Mucosa of descending colon (tissue), 3 donors: ENCODE results near the gene ANKRD28. TPM values are rescaled to one million over a fixed set of nuclear protein-coding genes. Genes with fewer than 3 reads are reported as not detected.

Source experiments
- ATAC-seq: fragments of 200-7000 bp; cut with Tn5 transposase; one replicate; pipeline ENCODE4 v1.9.1; 2020; ENCODE audit warnings: mild to moderate bottlenecking, moderate library complexity
- DNase-seq, 3 donors: peaks; one replicate each; pipeline ENCODE4 v3.0.0-alpha.2; 2020
- H3K36me3 ChIP-seq: fragments of 200-600 bp; one replicate; pipeline ENCODE4 v1.8.0; 2021; ENCODE audit warnings: low read depth, mild to moderate bottlenecking
- H3K4me1 ChIP-seq: fragments of 200-600 bp; one replicate; pipeline ENCODE4 v1.8.0; 2021; ENCODE audit warnings: low read depth, mild to moderate bottlenecking
- H3K4me3 ChIP-seq: fragments of 200-600 bp; one replicate; pipeline ENCODE4 v1.8.0; 2021; ENCODE audit warnings: mild to moderate bottlenecking
- H3K9me3 ChIP-seq: fragments of 200-600 bp; one replicate; pipeline ENCODE4 v1.8.0; 2021; ENCODE audit warnings: mild to moderate bottlenecking
- intact Hi-C, 2 donors: fragments of 100-400 bp; cut with DNase I in 1 of 2; cut with micrococcal nuclease in 1 of 2; formaldehyde crosslinking; loops; one replicate each; pipeline versions ENCODE4 v1.11.0 to v1.11.1; 2022; cut with DNase I, micrococcal nuclease
- total RNA-seq, 3 donors: library from RNA; stranded (reverse); fragmentation: NEBNext Ultra II Directional in 2 of 3; extraction: Animal tissue kit (Norgen Biotek cat#: 25700) in 2 of 3; gene quantifications; one replicate each; pipeline versions ENCODE4 v1.2.1 to v1.2.4, GENCODE V29; 2021 to 2023
- TF ChIP-seq, protein P1 (sequence below): fragments of 200-600 bp; IDR thresholded peaks from one replicate; pipeline ENCODE4 v1.8.0; 2022; ENCODE audit warnings: antibody characterized with exemption, mild to moderate bottlenecking
- donor health status: DM: no; HTN: no; CAD: no; lungs with moderate emphysema.
- donor health status: DM: no; HTN: no; CAD: no.
- donor health status: DM: no; HTN: yes; CAD: no.

Gene ANKRD28
- total RNA-seq, 3 donors from 2014 or later = 50.5 to 57.3 (median 55.3) TPM

DNA sequence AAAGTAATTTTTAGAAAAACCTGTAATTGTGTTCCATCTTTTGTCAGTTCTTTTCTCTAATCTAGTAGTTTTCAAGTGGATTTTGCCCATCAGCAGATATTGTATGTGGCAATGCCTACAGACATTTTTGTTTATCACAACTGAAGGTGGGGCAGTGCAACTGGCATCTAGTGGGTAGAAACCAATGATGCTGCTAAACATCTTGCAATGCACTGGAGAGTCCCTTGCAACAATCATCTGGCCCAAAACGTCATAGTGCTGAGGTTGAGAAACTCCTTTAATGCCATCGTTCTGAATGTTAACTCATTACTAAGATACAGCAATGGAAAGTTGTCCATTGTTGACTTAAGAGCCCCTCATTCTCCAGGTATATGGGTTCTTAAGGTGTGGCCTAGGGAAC is 116.1 kb downstream of the ANKRD28 start:
- H3K4me3 ChIP-seq = no peak overlapping the region
- intact Hi-C loops = no loop called here
- ATAC-seq (no peak), DNase-seq (no peak)
- H3K9me3 ChIP-seq = no peaks in the 10 kb centered on the region
- H3K36me3 ChIP-seq = no peaks in the 10 kb centered on the region
- TF ChIP-seq, protein P1, sequence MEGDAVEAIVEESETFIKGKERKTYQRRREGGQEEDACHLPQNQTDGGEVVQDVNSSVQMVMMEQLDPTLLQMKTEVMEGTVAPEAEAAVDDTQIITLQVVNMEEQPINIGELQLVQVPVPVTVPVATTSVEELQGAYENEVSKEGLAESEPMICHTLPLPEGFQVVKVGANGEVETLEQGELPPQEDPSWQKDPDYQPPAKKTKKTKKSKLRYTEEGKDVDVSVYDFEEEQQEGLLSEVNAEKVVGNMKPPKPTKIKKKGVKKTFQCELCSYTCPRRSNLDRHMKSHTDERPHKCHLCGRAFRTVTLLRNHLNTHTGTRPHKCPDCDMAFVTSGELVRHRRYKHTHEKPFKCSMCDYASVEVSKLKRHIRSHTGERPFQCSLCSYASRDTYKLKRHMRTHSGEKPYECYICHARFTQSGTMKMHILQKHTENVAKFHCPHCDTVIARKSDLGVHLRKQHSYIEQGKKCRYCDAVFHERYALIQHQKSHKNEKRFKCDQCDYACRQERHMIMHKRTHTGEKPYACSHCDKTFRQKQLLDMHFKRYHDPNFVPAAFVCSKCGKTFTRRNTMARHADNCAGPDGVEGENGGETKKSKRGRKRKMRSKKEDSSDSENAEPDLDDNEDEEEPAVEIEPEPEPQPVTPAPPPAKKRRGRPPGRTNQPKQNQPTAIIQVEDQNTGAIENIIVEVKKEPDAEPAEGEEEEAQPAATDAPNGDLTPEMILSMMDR = no peak
- H3K4me1 ChIP-seq = no peaks in the 10 kb centered on the region

DNA sequence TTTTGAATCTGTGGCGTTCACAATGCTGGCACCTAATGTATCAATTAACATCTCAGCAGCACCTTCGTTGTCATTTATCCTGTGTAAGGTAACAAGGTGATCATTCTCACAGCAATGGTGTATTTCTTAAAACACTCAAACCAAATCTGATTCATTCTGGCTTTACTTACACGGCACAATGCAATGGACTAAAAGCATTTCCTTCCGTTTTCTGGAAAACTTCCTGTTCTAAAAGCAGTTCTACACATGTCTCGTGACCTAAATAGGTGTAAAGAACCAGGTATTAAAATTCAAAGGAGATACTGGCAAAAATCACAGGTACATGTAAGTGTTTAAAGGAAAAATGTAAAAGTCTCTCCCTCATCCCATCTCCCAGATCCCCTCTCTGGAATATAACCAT is 118.5 kb downstream of the ANKRD28 start:
- no peak for ATAC-seq
- intact Hi-C loops = no loop called here
- Histone ChIP-seq H3K9me3 (no peaks in the 10 kb centered on the region), H3K4me3 (no peak overlapping the region), H3K4me1 (no peaks in the 10 kb centered on the region), H3K36me3 (no peaks in the 10 kb centered on the region)
- DNase-seq = no peak
- TF ChIP-seq, protein P1 = no peak

DNA sequence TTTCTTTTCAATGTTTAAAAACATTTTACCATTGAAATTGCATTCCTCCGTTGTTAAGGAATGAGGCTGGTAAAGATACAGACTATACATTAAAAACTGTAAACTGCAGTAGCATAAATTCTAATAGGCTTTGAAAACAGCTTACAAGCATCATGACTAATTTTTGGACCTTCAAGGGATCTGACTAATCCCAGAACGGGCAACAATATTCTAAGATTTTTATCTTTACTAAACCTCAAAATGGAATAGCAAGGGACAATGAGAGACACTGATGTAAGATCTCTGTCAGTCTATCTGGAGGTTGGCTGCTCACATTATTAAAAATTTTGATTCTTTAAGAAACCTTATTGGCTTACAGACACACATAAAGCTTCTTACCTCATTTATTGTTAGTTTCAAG is 121.5 kb downstream of the ANKRD28 start:
- intact Hi-C loops = no loop called here
- no peaks in the 10 kb centered on the region for H3K9me3 ChIP-seq
- no peak for DNase-seq
- H3K4me1 ChIP-seq = no peaks in the 10 kb centered on the region
- no peak for ATAC-seq
- H3K36me3 ChIP-seq = no peaks in the 10 kb centered on the region
- TF ChIP-seq, protein P1 = no peak
- no peak overlapping the region for H3K4me3 ChIP-seq

DNA sequence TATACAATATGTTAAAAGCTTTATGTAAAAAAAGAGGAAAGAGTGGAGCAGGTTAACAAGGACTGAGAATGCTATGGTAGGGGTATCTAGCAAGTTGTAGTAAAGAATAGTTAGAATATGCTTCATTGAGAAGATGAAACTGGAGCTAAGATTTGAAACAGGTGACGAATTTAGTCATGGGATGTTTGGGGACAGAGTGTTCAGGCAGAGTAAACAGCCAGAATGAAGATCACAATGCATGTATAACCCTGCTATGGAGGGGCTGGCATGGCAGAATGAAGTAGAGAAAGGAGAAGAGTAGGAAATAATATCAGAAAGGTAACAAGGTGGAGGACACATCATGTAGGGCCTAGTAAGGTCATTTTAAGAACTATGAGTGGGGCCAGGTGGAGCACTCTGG is 124.2 kb downstream of the ANKRD28 start:
- DNase-seq = no peak
- Histone ChIP-seq H3K36me3 (no peaks in the 10 kb centered on the region), H3K4me3 (no peak overlapping the region), H3K9me3 (no peaks in the 10 kb centered on the region), H3K4me1 (no peaks in the 10 kb centered on the region)
- ATAC-seq = no peak
- intact Hi-C loops = no loop called here
- TF ChIP-seq, protein P1 = no peak

DNA sequence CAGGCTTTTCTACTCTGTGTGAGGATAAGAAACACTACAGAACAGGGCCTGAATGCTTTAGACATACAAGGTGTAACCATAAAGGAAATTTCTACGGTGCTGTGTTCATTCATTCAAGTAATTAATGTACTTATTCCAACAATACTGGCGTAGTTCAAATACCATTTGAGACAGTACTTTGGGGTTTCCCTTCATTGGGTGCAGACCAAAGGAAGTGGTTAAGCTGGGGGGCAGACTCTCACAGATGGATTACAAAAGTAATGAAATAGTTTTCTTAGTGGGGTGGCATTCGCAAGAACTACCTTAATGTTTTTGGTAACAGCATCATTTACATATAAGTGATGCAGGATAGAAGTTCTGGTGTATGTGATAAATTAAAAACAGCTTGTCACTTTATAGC is 130.3 kb downstream of the ANKRD28 start:
- Histone ChIP-seq H3K4me3 (no peak overlapping the region), H3K4me1 (no peaks in the 10 kb centered on the region), H3K36me3 (no peaks in the 10 kb centered on the region), H3K9me3 (no peaks in the 10 kb centered on the region)
- intact Hi-C loops = no loop called here
- no peak for ATAC-seq
- no peak for DNase-seq
- TF ChIP-seq, protein P1 = no peak

DNA sequence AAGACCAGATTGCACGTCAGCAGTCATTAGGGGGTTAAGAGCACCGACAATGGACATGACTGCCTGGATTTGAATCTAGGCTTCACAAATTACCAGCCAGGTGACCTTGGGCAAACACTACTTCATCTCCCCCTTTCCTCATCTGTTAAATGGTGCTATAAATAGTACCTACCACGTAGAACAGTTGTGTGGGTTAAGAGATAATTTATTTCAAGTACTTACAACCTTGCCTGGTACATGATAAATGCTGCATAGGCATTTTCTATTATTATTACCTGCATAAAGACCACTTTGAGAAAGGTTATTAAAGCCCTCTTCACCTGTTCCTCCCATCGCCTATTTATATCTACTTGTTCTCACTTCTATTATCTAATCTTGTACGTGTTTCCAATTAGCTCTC is 131.5 kb downstream of the ANKRD28 start:
- H3K4me3 ChIP-seq = no peak overlapping the region
- H3K36me3 ChIP-seq = no peaks in the 10 kb centered on the region
- no peaks in the 10 kb centered on the region for H3K9me3 ChIP-seq
- no peaks in the 10 kb centered on the region for H3K4me1 ChIP-seq
- intact Hi-C loops = no loop called here
- ATAC-seq (no peak), DNase-seq (no peak)
- TF ChIP-seq, protein P1 = no peak
